Kidney epithelial cell (primary cell): ENCODE measurements around the gene FBP1. TPM values are rescaled to one million over a fixed set of nuclear protein-coding genes. Genes with fewer than 3 reads are reported as not detected.
A peak's percentile ranks its signal among the peaks of the same experiment; 100 is the strongest.

Experiments
- DNase-seq: peaks from one replicate; pipeline ENCODE4 v3.0.0-alpha.2; 2010; ENCODE audit warnings: low read depth
- H3K27me3 ChIP-seq: 2 replicates; pipeline ENCODE4 v1.6.0; 2011; ENCODE audit warnings: low read length; ENCODE audit not compliant: control insufficient read depth, insufficient read depth
- H3K36me3 ChIP-seq: 2 replicates; pipeline ENCODE4 v1.5.1; 2011; ENCODE audit warnings: low read length; ENCODE audit not compliant: control insufficient read depth, insufficient read depth
- H3K4me3 ChIP-seq: 2 replicates; pipeline ENCODE4 v1.5.1; 2011; ENCODE audit warnings: low read depth, mild to moderate bottlenecking, control low read depth, low read length
- CTCF ChIP-seq: IDR thresholded peaks from 2 replicates; pipeline ENCODE4 v1.5.1; 2011; ENCODE audit warnings: mild to moderate bottlenecking, moderate library complexity, low read length, control low read depth, inconsistent platforms; ENCODE audit not compliant: insufficient read depth, poor library complexity, severe bottlenecking
- total RNA-seq: library from RNA; depleted of rRNA; stranded (reverse); fragments of >200 nt; gene quantifications from 2 replicates; pipeline ENCODE4 v1.2.3, GENCODE V29; 2015

Gene FBP1
- total RNA-seq, 1 donor from 2014 or later, result 5.6 TPM

DNA sequence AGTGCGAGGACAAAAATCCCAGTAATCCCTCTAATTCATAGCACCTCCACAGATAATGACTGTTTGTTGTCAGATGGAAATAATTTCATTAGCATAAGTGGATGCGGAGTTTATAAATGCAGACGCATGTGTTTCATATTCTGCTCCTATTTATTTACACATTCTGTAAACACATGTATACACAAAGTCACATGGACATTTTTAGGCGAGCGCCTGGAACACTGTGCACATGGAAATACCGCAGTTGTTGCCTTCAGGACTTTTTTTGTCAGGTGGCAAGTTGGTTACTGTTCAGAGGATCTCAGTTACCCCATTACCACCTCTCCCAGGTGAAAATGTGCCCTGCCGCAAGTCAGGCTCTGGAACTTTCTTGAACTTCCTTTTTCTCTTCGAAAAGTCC is 40.3 kb upstream of the FBP1 start:
- no peak for DNase-seq
- no peak for TF ChIP-seq CTCF
- Histone ChIP-seq H3K27me3 (no peaks in the 10 kb centered on the region), H3K4me3 (no peak overlapping the region), H3K36me3 (no peaks in the 10 kb centered on the region)

GRCh38 chr9:94677929-94678328 is 38.6 kb upstream of the FBP1 start:
- TF ChIP-seq CTCF, result no peak
- no peak overlapping the region for H3K4me3 ChIP-seq
- H3K27me3 ChIP-seq, result no peaks in the 10 kb centered on the region
- no peaks in the 10 kb centered on the region for H3K36me3 ChIP-seq
- no peak for DNase-seq

DNA sequence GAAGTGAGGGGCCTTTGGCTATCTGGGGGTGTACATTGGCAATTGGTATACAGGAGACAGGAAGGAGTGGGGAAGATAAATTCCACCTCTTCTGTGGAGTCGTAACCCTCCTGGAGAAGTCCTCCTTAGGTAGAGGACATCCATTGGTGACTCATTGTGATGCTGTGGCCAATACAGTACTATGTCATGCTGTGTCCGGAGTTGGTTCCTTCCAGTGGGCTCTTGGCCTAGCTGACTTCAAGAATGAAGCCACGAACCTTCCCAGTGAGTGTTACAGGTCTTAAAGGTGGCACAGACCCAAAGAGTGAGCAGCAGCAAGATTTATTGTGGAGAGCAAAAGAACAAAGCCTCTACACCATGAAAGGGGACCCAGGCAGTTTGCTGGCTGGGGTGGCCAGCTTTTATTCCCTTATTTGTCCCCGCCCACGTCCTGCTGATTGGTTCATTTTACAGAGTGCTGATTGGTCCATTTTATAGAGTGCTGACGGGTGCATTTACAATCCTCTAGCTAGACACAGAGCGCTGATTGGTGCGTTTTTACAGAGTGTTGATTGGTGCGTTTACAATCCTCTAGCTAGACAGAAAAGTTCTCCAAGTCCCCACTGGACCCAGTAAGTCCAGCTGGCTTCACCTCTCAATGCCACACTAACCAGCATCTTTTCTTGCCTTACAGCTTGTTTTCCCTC is 37.3 kb upstream of the FBP1 start:
- Histone ChIP-seq H3K36me3 (no peaks in the 10 kb centered on the region), H3K4me3 (no peak overlapping the region), H3K27me3 (no peaks in the 10 kb centered on the region)
- no peak for DNase-seq
- TF ChIP-seq CTCF, result no peak

DNA sequence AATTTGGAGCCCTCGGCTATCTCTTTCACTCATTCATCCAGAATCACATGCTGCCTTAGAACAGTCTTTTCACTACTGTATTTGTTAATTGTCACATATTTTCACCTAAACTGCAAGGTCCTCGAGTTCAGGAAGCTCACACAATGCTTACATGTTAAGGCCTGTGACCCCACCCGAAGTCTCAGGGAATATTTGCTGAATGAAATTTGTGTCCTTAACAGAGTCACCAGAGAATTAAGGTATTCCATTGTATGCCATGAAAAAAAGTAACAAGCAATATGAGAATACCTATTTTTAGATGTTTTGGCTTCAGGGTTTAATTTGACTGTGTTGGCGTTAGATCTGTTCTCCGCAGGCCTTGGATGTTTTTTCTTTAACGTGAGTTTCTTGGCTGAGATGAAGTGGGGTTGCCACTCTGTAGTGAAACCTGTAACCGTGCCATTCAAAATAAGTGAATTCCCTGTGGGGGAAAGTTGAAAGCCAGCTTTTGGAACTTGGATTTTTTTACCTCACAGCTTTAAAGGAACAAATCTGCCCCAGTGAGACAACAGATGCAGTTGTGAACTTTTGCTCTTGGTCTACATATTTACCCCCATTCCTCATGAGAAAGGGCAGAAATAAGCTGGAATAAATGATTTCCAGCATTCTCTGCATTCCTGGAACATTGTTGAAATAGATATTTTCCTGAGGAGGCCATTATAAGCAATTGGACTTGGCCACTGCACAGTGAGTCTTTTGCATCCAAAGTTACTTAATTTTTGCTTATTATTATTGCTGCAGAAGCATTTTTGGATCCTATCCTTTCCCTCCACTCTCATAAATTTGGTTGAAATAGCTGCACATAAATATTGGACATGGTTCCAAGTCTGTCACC is 35.9 kb upstream of the FBP1 start:
- Histone ChIP-seq H3K4me3 (no peak overlapping the region), H3K36me3 (no peaks in the 10 kb centered on the region), H3K27me3 (no peaks in the 10 kb centered on the region)
- no peak for DNase-seq
- no peak for TF ChIP-seq CTCF

DNA sequence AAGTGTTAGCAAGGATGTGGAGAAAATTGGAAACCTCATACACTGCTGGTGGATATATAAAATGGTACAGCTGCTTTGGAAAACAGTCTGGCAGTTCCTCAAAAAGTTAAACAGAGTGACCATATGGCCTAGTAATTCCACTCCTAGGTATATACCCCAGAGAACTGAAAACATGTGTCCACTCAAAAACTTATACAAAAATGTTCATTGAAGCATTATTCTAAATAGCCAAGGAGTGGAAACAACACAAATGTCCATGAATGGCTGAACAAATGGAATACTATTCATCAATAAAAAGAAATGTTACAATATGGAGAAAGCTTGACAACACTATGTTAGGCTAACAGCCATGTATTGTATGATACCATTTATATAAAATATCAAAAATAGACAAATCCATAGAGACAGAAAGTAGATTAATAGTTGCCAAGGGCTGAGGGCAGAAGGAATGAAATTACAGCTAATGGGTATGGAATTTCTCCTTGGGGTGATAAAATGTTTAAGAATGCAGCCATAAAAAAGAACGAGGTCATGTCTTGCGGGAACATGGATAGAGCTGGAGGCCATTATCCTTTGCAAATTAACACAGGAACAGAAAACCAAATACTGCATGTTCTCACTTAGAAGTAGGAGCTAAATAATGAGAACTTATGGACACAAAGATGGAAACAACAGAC is 33.6 kb upstream of the FBP1 start:
- no peak for TF ChIP-seq CTCF
- Histone ChIP-seq H3K4me3 (no peak overlapping the region), H3K27me3 (no peaks in the 10 kb centered on the region), H3K36me3 (no peaks in the 10 kb centered on the region)
- DNase-seq, result peak; percentile 45
